ENCODE measurements around the gene CMTM7.

The CMTM7 gene, protein sequence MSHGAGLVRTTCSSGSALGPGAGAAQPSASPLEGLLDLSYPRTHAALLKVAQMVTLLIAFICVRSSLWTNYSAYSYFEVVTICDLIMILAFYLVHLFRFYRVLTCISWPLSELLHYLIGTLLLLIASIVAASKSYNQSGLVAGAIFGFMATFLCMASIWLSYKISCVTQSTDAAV

DNA sequence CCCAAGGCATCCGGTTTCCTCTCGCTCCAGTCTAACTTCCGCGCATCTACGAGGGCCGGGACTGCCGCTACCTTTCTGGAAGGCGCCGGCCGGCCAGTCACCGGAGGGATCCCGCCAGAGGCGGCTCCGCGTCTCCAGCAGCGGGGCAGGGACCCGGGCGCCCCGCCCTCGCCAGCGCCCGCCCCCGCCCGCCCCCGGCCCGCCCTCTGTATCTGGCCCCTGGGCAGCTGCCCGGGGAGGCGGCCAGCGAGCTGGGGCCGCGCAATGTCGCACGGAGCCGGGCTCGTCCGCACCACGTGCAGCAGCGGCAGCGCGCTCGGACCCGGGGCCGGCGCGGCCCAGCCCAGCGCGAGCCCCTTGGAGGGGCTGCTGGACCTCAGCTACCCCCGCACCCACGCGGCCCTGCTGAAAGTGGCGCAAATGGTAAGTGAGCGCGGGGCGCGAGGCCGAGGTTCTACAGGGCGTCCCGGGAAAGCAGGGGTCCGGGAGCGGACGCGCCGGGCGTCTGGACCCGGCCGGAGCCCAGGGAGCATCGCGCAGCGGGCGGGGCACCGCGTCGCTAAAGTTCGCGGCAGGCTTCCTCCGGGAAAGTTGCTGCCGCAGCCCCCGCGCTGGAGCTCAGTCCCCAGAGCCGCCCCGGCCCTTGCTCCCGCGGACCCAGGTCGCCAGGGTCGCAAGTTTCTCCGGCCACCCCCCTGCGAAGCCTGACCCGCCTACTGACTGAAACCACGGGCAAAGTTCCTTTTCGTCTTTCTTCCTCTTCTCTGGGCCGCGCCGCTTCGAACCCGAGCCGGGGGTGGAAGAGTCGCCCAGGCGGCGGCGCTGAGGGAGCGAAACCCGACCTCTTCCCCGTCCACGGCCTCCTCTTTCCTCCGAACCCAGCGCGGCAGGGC lies at the start of gene CMTM7:
Gene CMTM7, plus strand, starts transcription at position 211 of the 893 bp plus-strand sequence. Its CDS starts 54 bp downstream, at position 265.
- DNase-seq = no peak

DNA sequence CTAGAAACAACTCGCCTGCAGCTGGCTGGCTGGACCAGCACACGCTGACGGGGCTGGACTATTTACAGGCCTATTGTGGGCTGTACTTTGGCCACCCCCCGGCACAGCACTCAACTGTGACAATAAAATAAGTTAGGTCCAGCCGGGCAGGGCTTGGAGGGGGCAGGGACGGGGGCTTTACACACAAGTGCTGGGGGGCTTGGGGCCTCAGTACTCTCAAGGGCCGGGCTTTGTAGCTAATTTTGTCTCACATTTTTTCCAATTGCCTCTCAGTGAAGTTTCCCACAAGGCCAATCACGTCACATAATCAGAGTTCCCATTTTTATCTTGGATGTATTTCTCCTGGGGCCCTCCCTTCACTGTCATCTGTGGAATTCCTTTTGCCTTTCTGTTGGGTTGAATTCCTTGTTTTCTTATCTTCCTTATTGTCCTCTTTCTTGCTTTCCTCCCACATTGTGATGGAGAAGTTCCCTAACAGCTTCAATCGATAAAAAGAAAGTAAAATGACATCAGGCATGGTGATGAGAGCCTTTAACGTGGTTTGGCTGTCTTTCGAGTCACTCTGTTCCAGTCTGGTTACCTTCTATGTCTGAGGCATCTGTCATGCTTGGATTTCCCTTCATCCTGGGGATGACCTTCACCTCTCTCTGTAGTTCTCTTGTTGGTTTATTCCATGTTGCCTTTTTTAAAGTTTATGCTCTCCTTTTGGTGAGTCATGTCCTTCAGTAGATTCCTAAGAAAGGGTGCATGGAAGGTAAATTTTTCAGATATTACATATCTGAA lies 44.1 kb upstream of the CMTM7 start:
- no peak for DNase-seq

DNA sequence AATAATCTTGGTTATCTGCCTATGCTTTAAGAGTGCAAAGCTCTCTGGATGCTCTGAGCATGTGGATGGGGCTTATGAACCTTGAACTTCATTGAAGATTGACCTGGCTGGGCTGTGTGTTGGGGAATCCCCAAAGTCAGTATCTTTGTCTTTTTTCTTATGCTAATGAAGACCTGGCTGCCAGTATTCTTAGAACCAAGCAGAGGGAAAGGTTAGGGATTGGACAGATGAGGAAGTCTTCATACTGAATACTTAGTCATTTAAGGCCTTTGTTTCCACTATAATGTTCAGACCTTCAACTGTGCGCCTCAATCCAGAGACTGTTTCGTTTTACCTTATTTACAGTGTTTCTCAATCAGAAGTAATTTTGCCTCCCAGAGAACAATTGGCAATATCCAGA lies 42.5 kb upstream of the CMTM7 start:
- DNase-seq = no peak

DNA sequence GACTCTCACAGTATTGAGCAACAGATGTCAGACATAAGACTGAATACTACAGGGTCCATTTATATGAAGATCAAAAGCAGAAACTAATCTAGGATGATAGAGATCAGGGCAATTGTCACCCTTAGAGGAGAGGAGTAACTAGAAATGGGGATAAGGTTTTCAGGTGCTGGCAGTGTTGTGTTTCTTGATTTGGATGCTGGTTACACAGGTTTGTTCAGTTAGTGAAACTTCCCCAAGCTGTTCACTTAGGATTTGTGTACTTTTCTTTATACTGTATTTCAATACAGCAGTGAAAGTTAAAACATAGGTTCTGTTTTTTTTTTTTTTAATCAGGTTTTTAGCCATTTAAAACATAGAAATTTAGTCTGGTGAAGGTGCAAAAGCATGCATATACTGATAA lies 39.1 kb upstream of the CMTM7 start:
- DNase-seq = no peak

DNA sequence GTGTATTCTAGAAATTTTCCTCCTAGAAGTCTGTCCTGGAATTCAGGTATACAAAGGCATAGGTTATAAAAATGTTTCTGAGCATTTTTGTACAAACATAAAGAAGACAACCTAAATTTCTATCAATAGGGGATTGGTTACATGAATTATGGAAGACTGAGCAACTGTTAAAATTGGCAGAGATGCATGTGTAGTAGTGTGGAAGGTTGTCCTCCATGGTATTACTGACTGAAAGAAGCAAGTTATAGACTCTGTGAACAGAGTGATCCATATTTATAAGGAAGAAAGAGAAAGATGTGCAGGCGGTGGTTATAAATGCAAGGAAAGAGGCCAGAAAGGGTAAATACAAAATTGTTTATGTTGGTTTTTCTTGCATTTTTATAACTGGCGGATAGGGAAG lies 38.3 kb upstream of the CMTM7 start:
- no peak for DNase-seq

DNA sequence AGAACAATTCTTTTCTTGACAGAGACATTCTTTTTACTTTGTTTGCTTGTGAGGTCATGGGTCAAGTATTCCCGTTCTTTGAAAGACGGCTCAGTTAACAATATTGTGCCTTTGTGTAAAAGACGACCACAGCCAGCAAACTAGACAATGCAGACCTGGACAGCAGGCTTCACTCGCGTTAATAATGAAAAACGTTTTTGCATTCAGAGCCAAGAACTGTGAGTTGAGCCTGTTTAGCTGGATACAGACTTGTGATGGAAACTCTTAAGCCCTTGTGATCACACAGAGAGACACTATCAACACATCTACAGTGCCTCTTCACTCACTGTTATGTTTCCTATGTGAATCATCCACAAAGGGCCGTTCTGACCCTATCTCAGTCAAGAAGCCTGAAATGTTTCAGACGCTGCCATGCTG lies 37.3 kb upstream of the CMTM7 start:
- DNase-seq = peak; percentile 68

DNA sequence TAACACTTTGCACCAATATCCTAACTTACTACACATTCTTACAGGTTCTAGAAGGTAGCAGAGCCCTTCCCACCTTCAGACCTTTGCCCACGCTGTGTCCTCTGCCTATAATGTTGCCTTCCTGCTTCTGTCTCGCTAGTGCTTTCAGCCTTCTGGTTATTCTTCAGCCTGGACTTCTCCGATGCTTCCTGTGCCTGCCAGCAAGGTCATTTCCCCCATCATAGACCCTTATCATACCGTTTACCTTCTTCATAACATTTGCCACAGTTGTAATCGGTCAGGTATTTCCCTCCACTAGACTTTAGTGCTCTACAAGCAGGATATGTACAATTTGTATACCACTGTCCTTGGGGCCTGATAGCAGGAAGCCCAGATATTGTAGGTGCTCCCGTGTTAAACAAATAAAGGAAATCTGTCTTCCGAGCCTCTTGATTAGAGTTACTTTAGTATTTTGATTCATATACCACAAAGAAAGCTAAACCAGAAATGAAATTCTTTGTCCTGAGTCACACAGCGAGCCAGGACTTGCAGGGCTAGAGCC lies 35.8 kb upstream of the CMTM7 start:
- no peak for DNase-seq

DNA sequence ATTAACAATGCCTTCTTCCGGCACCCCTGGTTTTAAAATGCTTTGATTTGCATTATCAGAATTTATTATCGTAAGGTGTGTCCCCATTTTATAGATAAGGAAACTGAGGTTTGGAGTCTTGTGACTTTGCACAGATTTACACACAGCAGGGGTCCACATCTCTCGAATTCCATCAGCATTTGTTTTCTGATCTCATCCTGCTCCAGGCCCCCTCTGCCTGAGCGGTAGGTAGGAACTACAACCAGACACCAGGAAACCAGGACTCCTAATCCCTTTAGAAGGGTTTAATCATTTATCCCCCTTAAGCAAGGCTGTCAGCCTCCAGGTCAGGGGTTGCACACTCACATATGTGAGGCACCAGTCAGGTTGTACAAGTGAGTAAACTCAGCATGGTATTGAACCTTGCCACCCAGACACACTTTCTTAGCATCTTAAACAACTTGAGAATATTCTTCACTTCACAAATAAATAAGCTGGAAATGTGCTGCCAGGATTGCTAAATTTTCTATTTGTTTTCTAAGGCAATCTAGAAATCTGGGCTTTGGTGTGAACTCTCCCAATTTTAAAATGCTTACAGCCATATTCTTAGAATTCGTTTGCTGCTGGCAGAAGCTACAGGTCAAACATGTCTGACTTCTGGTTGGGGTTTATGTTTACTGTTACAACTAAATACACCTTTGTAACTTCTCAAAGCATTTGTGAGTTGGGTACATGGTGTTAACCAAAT lies 31.7 kb upstream of the CMTM7 start:
- DNase-seq = no peak

DNA sequence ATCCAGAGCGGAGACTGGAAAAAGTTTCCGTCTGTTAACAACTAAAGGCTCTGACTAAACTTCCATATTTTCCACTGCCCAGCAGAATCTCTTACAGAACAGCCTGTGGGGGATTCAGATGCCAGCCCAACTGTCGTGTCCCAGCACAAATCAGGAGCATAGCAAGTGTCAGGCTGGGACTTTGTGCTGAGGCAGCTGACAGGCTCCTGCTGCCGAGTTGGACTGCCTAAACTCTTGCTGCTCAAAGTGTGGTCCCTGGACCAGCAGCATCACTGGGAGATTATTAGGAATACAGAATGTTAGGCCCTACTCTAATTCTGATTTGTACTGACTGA lies 31.2 kb upstream of the CMTM7 start:
- no peak for DNase-seq

DNA sequence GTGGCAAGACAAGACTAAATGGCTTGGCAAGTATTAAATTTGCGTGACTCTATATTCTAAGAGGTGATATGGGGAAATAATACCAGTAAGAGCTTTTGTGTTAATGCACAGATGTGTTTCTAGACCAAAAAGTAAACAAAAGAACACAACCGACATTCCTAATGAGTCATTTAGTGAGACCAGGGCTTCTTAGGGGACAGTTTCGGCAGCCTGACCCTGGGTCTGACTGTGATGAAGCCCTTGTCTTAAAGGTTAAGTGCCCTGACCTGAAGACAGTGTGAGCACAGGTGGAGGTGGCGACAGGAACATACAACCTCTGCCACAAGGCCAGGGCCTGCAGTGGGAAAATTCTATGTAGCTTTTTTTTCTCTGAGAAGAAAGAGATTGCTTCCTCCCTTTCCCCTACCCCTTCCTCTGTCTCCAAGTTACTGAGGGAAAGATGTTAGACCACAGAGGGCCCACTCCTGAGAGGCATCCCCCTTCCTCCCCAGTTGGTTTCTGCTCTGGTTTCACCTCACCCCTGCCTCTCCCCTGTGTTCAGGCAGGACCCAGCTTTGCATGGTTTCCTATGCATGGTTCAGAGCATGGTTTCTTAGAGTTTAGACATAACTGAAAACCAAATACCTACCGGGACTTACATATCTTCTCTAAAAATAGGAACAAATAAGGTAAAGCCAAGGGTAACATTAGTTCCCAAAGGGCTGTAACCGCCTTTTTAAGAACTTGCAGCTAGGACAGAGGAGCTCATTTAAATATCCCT lies 24.8 kb upstream of the CMTM7 start:
- DNase-seq = no peak

DNA sequence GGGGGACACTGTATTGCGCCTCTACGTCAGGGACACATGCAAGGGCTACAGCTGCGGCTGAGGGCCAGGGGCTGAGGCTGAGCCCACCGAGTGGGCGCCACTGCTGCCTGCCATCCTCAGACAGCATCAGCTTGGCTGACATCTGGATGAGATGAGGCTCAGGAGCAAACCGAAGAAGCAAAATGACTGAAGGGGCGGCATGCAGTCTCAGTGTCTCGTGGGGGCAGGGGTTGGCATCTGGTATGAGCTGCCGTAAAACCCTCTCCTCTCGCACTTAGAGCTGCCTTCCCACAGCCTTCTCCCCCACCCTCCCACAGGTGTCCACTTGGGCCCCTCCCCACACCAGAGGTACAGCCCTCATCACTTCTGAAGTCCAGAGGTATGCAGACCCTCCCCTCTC lies 24.2 kb upstream of the CMTM7 start:
- DNase-seq = no peak

DNA sequence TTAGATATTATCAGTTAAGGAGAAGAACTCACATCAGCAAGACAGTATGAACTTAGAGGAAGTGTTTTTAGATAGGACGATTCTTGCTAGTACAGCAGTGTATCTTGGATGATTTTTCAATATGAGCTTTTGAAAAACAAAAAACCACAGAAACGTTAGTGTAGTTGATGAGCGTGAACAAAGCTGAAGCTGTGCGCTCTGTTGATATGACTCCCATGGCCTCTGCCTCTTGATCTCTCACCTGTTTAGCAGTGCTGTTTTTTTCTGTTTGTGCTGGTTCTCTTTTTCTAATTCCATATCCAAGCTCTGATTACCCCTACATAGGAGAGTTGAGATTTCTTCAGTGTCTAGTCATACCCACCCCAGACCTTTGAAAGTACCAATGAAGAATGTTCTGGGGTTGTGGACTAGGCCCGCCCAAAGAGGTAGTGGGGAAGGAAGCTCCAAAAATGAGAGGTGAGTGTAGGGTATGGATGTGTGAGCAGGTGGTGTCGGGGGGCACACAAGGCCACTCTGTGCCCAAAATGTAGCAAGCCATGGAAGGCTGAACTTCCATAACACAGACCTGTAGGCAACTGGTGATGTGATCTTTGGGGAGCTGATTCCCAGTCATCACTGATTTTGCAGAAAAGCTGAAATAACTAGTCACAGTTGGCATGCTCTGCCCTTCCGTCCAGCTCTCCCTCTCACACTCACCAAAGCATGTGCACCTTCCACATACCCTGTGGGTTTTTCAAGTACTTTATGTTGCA lies 20.0 kb upstream of the CMTM7 start:
- no peak for DNase-seq

DNA sequence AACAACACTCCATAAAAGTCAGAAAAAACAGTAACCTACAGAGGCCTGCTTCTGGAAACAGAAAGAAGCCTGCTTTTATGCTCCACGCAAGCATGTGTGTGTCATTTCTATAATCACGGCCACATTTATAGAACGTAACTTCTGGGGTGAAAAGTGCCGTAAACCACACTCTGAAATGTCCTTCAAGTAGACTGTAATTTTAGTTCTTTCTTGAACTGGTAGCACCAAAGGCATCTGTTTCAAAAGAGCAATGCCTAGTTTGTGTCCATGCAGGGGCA lies 19.5 kb upstream of the CMTM7 start:
- DNase-seq = no peak

DNA sequence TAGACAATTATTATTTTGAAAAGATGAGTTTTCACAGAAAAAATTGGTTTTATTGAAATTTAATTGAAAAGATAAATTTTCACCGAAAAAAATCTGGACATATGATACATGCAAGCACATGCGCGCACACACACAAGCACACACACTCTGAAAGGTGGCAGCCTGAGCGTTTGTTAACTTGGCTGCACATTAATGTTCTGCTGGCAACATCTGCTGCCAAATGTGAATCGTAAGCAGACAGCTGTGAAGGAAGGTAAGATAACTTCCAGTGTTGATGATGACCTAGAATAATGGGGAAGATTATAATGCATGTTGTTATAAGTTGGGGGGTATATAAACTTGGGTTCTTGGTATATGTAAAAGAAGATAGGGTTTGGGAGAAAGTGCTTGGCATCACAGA lies 18.4 kb upstream of the CMTM7 start:
- no peak for DNase-seq

DNA sequence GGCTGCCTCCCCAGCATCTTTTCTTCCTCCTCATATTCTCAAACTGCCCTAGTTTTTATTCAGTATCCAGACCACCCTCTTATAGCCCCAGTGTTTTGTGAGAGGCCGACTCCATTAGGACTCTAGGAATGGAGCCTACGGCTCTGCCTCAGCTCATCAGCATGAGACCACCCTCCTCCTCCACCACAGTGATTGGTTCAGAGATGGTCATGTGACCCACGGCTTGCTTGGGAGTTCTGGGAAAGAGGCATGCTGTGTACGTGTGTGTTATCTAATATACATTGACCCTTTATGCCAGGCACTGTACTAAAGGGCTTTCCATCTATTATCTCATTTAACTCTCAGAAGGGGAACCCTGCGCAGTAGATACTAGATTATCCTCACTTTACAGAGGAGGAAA lies 17.8 kb upstream of the CMTM7 start:
- no peak for DNase-seq

DNA sequence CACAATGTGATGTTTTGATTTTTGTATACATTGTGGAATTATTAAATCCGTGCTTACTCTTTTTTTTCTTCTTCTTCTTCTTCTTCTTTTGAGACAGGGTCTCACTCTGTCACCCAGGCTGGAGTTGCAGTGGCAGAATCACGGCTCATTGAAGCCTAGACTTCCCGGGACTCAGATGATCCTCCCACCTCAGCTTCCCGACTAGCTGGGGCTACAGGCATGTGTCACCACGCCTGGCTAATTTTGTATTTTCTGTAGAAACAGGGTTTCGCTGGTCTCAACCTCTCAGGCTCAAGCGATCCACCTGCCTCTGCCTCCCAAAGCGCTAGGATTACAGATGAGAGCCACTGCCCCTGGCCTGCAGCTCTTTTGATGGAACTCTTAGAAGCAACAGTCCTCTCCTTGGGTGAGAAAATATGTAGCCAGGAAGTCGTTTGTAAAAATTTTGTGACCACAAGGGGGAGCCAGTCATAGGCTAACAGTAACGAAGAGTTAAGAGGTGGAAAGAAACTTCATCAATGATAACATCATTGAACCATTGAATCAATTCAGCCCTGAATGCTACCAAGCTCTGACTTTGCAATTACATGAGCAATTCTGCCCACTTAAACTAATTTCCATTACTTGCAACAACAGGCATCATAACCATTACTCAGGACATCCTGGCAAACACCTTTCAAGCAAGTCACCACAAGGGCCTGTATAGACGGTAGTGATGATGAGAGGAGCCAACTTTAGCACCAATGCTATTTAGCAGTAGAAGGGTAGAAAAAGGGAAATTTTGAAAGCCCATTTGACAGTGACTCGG lies 16.7 kb upstream of the CMTM7 start:
- DNase-seq = peak; percentile 41

DNA sequence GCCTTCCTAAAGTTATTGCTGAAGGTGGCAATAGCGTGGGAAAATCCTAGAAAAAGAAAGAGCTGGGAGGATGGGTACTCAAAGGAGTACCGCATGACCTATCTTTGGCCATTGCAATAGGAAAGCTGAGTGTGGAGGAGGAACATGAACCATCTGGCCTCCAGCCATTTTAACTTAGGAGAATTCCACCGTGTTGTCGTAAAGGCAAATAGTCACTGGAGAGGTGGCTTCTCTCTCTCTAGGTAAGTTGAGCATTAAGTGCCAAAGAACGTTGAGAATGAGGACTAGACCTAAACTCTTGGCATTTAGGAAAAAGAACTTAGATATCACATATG lies 16.1 kb upstream of the CMTM7 start:
- no peak for DNase-seq

DNA sequence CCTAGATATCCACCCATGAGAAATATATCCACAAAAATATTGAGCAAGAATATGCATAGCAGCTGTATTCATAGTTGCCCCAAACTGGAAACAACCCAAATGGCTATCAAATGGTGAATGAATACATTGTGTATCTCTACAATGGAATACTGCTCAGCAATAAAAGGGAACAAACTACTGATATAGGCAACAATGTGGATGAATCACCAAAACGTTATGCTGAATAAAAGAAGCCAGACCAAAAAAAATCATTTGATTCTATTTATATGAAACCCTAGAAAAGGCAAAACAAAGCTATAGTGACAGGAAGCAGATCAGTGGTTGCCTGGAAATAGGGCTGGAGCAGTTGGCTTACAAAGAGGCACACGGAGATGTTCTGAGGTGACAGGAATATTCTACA lies 15.5 kb upstream of the CMTM7 start:
- DNase-seq = no peak

DNA sequence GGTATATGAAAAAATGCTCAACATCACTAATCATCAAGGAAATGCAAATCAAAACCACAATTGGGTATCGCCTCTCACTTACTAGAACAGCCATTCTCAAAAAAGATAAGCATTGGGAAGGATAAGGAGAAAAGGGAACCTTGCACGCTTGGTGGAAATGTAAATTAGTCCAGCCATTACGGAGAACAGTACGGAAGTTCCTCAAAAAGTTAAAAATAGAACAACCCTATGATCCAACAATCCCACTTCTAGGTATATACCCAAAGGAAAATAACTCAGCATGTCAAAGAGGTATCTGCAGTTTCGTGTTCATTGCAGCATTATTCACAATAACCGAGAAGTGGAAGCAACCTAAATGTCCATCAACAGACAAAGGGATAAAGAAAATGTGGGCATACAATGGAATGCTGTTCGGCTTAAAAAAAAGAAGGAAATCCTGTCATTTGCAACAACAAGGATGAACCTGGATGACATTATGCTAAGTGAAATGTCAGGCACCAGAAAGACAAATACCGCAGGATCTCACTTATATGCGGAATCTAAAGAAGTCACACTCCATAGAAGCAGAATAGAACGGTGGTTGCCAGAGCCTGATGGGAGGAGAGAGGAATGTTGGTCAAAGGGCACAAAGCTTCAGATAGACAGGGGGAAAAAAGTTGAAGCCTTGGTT lies 11.7 kb upstream of the CMTM7 start:
- no peak for DNase-seq

DNA sequence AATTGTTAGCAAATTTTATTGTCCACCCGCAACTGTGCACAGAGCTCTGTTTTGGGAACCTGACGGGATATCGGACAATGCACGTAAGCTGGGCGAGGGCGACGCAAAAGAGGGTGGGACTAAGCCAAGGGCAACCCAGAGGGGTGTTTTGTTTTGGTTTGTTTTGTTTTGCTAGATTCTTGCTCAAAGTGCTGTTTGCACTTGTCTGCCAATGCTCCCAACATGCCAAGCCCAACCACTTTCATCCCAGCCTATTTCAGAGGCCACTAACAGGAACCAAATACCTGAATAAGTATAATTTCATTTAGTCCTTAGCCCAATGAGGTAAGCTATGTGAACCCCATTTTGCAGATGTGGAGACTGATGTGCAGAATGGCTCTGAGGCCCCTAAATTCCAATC lies 9.7 kb upstream of the CMTM7 start:
- DNase-seq = no peak
